ENCODE data around the gene WFS1.

Gene WFS1

DNA sequence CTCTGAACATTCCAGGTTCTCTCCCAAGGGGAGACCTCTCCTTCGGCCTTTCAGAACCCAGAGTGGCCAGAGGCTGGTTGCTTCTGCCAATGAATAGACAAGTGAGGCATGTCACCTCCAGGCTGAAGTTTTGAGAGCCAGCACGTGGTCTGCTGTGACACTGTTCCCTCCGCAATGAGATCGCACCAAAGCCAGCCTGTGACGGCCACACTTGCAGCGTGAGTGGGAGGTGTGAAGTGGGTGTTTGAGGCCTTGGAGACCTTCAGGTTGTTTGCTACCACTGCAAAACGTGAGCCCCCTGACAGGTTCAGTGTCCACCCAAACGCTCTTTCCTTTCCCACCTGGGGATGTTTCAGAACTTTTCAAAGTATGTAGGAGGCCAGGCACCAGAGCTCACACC, 81.0 kb downstream of the WFS1 start:
- Histone ChIP-seq H3F3A (ENCODE audit: low read depth) (no peaks in the 10 kb centered on the region), H3K36me3 (ENCODE audit: insufficient read depth, low read length) (no peaks in the 10 kb centered on the region), H3K4me2 (ENCODE audit: low read depth, low read length, poor library complexity, severe bottlenecking) (no peak overlapping the region), H3K9ac (ENCODE audit: low read depth, low read length, poor library complexity, severe bottlenecking) (no peak overlapping the region), H3K4me3 (ENCODE audit: low read length, poor library complexity, severe bottlenecking) (no peak overlapping the region), H3K4me1 (ENCODE audit: insufficient read depth, low read length, poor library complexity, severe bottlenecking) (peaks cover 10% of the 10 kb centered on the region), H2AFZ (ENCODE audit: low read length) (no peak overlapping the region), H4K20me1 (ENCODE audit: insufficient read depth, low read length, poor library complexity, severe bottlenecking) (no peaks in the 10 kb centered on the region), H3K79me2 (ENCODE audit: insufficient read depth, low read length) (no peaks in the 10 kb centered on the region), H3K27me3 (ENCODE audit: insufficient read depth, low read length, poor library complexity, severe bottlenecking) (no peaks in the 10 kb centered on the region), H3K9me2 (replicated peaks; ENCODE audit: low read depth, low read length) (no peaks in the 10 kb centered on the region), H3K9me3 (ENCODE audit: insufficient read depth, low read depth, low read length) (no peaks in the 10 kb centered on the region)
- TF ChIP-seq EZH2phosphoT487 (IDR thresholded peaks at IDR 0.05; ENCODE audit: borderline replicate concordance): no peak
- TF ChIP-seq, protein P1, sequence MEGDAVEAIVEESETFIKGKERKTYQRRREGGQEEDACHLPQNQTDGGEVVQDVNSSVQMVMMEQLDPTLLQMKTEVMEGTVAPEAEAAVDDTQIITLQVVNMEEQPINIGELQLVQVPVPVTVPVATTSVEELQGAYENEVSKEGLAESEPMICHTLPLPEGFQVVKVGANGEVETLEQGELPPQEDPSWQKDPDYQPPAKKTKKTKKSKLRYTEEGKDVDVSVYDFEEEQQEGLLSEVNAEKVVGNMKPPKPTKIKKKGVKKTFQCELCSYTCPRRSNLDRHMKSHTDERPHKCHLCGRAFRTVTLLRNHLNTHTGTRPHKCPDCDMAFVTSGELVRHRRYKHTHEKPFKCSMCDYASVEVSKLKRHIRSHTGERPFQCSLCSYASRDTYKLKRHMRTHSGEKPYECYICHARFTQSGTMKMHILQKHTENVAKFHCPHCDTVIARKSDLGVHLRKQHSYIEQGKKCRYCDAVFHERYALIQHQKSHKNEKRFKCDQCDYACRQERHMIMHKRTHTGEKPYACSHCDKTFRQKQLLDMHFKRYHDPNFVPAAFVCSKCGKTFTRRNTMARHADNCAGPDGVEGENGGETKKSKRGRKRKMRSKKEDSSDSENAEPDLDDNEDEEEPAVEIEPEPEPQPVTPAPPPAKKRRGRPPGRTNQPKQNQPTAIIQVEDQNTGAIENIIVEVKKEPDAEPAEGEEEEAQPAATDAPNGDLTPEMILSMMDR (conservative IDR thresholded peaks at IDR 0.05; ENCODE audit: low read length): no peak

DNA sequence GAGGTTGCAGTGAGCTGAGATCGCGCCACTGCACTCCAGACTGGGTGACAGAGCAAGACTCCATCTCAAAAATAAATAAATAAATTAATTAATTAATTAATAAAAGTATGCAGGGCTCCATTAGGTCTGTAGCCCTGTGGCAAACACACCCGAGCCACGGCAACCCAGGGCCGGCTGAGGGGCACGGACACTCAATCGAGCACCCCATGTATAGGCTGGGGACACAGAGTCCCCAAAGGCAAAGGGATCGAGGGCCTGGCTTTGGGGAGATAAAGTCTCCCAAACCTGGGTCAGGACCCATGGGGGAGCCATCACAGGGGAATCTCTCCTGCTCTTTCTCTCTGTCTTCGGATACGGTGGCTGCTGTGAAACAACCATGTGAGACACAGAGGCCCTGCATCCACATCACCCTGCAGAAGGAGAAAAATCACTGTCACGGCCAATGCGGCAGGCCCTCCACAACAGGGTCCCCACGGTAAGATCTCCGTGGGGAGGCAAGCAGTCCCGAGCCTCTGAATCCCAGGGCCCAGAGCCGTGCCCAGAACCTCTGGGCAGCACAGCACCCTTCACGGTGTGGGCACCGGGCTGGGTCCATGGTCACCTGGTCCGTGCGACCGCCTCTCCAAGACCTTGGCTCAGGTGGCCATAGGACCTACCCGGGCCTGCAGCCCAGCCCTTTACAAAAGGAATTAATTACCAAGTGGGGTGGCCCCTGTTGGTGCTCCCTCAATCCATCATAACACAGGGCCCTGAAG, 81.8 kb downstream of the WFS1 start:
- H3K27me3 ChIP-seq (ENCODE audit: insufficient read depth, low read length, poor library complexity, severe bottlenecking): no peaks in the 10 kb centered on the region
- H4K20me1 ChIP-seq (ENCODE audit: insufficient read depth, low read length, poor library complexity, severe bottlenecking): no peaks in the 10 kb centered on the region
- H3K9ac ChIP-seq (ENCODE audit: low read depth, low read length, poor library complexity, severe bottlenecking): no peak overlapping the region
- H3K9me3 ChIP-seq (ENCODE audit: insufficient read depth, low read depth, low read length): no peaks in the 10 kb centered on the region
- no peaks in the 10 kb centered on the region for H3K36me3 ChIP-seq (ENCODE audit: insufficient read depth, low read length)
- TF ChIP-seq, protein P1 (conservative IDR thresholded peaks at IDR 0.05; ENCODE audit: low read length): no peak
- peaks cover 10% of the 10 kb centered on the region for H3K4me1 ChIP-seq (ENCODE audit: insufficient read depth, low read length, poor library complexity, severe bottlenecking)
- no peak overlapping the region for H3K4me2 ChIP-seq (ENCODE audit: low read depth, low read length, poor library complexity, severe bottlenecking)
- no peaks in the 10 kb centered on the region for H3K79me2 ChIP-seq (ENCODE audit: insufficient read depth, low read length)
- H2AFZ ChIP-seq (ENCODE audit: low read length): no peak overlapping the region
- no peaks in the 10 kb centered on the region for H3F3A ChIP-seq (ENCODE audit: low read depth)
- H3K4me3 ChIP-seq (ENCODE audit: low read length, poor library complexity, severe bottlenecking): no peak overlapping the region
- H3K9me2 ChIP-seq (replicated peaks; ENCODE audit: low read depth, low read length): no peaks in the 10 kb centered on the region

DNA sequence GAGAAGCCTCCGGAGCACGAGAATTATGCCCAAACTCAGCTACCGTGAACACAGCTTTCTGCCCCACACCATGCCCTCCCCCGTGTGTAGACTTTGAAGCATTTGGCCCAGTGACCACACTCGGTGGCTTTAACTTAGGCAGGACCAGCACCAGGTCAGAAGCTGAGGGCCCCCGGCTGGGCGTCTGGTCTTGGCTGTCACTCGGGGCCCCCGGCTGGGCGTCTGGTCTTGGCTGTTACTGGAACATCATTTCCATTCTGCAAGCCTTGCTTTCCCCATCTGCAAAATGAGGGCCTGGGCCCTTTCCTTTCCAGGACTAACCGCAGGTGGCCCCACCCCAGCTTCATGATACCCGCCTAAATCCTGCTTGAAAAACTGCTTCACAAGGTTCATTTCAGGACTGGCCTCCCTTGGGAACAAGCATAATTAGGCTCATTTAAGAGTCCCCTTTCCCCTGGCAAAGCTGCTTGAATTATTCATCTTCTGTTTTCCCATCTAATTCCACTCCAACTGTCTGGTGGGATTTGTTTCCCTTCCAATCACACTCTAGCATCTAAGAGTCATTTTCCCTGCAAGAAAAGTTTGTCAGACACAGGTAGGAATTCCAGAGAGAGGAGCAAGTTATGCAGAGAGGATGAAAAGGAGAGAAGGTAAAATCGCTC, 82.5 kb downstream of the WFS1 start:
- H3K9ac ChIP-seq (ENCODE audit: low read depth, low read length, poor library complexity, severe bottlenecking): no peak overlapping the region
- H3K36me3 ChIP-seq (ENCODE audit: insufficient read depth, low read length): no peaks in the 10 kb centered on the region

More for the DNA sequence above, 82.5 kb downstream of the WFS1 start:
- H3F3A ChIP-seq (ENCODE audit: low read depth): no peaks in the 10 kb centered on the region
- TF ChIP-seq EZH2phosphoT487 (IDR thresholded peaks at IDR 0.05; ENCODE audit: borderline replicate concordance): no peak
- TF ChIP-seq, protein P1 (conservative IDR thresholded peaks at IDR 0.05; ENCODE audit: low read length): no peak
- H3K4me1 ChIP-seq (ENCODE audit: insufficient read depth, low read length, poor library complexity, severe bottlenecking): peaks cover 10% of the 10 kb centered on the region
- H3K9me2 ChIP-seq (replicated peaks; ENCODE audit: low read depth, low read length): no peaks in the 10 kb centered on the region
- no peaks in the 10 kb centered on the region for H3K79me2 ChIP-seq (ENCODE audit: insufficient read depth, low read length)
- H3K4me3 ChIP-seq (ENCODE audit: low read length, poor library complexity, severe bottlenecking): no peak overlapping the region
- H4K20me1 ChIP-seq (ENCODE audit: insufficient read depth, low read length, poor library complexity, severe bottlenecking): no peaks in the 10 kb centered on the region
- no peak overlapping the region for H2AFZ ChIP-seq (ENCODE audit: low read length)
- no peaks in the 10 kb centered on the region for H3K27me3 ChIP-seq (ENCODE audit: insufficient read depth, low read length, poor library complexity, severe bottlenecking)
- H3K4me2 ChIP-seq (ENCODE audit: low read depth, low read length, poor library complexity, severe bottlenecking): no peak overlapping the region
- H3K9me3 ChIP-seq (ENCODE audit: insufficient read depth, low read depth, low read length): no peaks in the 10 kb centered on the region

Measured in Loucy (cell line).